ENCODE results near the gene NDRG3.

NDRG3 gene

GRCh38 chr20:36791862-36792261, 46.0 kb upstream of the NDRG3 start:
- H3K36me3 ChIP-seq (ENCODE audit: insufficient read depth), result no peaks in the 10 kb centered on the region
- H3K9ac ChIP-seq, result no peak overlapping the region
- H3K27ac ChIP-seq, result no peak overlapping the region
- TF ChIP-seq CTCF (conservative IDR thresholded peaks at IDR 0.05; ENCODE audit: low read depth, low read length), result no peak
- H3K4me2 ChIP-seq, result no peak overlapping the region
- H3K4me3 ChIP-seq (IDR thresholded peaks at IDR 0.05; ENCODE audit: insufficient read depth, low read depth, low read length), result no peak overlapping the region
- no peaks in the 10 kb centered on the region for H3K27me3 ChIP-seq (ENCODE audit: insufficient read depth, low read depth)
- no peaks in the 10 kb centered on the region for H4K20me1 ChIP-seq (ENCODE audit: insufficient read depth)
- H3K79me2 ChIP-seq (ENCODE audit: insufficient read depth, low read depth), result no peaks in the 10 kb centered on the region
- peaks cover 6% of the 10 kb centered on the region for H3K4me1 ChIP-seq (ENCODE audit: low read depth, poor library complexity, severe bottlenecking)
- H2AFZ ChIP-seq (ENCODE audit: low read depth), result no peak overlapping the region

GRCh38 chr20:36786663-36787062, 40.8 kb upstream of the NDRG3 start:
- no peaks in the 10 kb centered on the region for H3K79me2 ChIP-seq (ENCODE audit: insufficient read depth, low read depth)
- H3K4me3 ChIP-seq (IDR thresholded peaks at IDR 0.05; ENCODE audit: insufficient read depth, low read depth, low read length), result no peak overlapping the region

GRCh38 chr20:36786246-36786645, 40.4 kb upstream of the NDRG3 start:
- Histone ChIP-seq H3K36me3 (ENCODE audit: insufficient read depth) (no peaks in the 10 kb centered on the region), H3K4me3 (IDR thresholded peaks at IDR 0.05; ENCODE audit: insufficient read depth, low read depth, low read length) (no peak overlapping the region), H2AFZ (ENCODE audit: low read depth) (no peak overlapping the region), H3K4me2 (no peak overlapping the region), H3K27me3 (ENCODE audit: insufficient read depth, low read depth) (no peaks in the 10 kb centered on the region), H4K20me1 (ENCODE audit: insufficient read depth) (no peaks in the 10 kb centered on the region), H3K27ac (no peak overlapping the region), H3K9ac (no peak overlapping the region), H3K79me2 (ENCODE audit: insufficient read depth, low read depth) (no peaks in the 10 kb centered on the region), H3K4me1 (ENCODE audit: low read depth, poor library complexity, severe bottlenecking) (no peaks in the 10 kb centered on the region)
- no peak for TF ChIP-seq CTCF (conservative IDR thresholded peaks at IDR 0.05; ENCODE audit: low read depth, low read length)

More at GRCh38 chr20:36786663-36787062, 40.8 kb upstream of the NDRG3 start:
- no peaks in the 10 kb centered on the region for H3K4me1 ChIP-seq (ENCODE audit: low read depth, poor library complexity, severe bottlenecking)
- H3K27ac ChIP-seq, result no peak overlapping the region
- H3K4me2 ChIP-seq, result no peak overlapping the region
- H3K9ac ChIP-seq, result no peak overlapping the region
- H3K27me3 ChIP-seq (ENCODE audit: insufficient read depth, low read depth), result no peaks in the 10 kb centered on the region
- no peaks in the 10 kb centered on the region for H4K20me1 ChIP-seq (ENCODE audit: insufficient read depth)
- H2AFZ ChIP-seq (ENCODE audit: low read depth), result no peak overlapping the region
- TF ChIP-seq CTCF (conservative IDR thresholded peaks at IDR 0.05; ENCODE audit: low read depth, low read length), result no peak
- no peaks in the 10 kb centered on the region for H3K36me3 ChIP-seq (ENCODE audit: insufficient read depth)

- no peak overlapping the region for H3K4me2 ChIP-seq
Observed at GRCh38 chr20:36785308-36785707, 39.4 kb upstream of the NDRG3 start.

More at GRCh38 chr20:36785308-36785707, 39.4 kb upstream of the NDRG3 start:
- no peaks in the 10 kb centered on the region for H3K79me2 ChIP-seq (ENCODE audit: insufficient read depth, low read depth)
- H2AFZ ChIP-seq (ENCODE audit: low read depth), result no peak overlapping the region
- H3K36me3 ChIP-seq (ENCODE audit: insufficient read depth), result no peaks in the 10 kb centered on the region
- no peaks in the 10 kb centered on the region for H3K27me3 ChIP-seq (ENCODE audit: insufficient read depth, low read depth)
- H3K27ac ChIP-seq, result no peak overlapping the region
- H3K4me3 ChIP-seq (IDR thresholded peaks at IDR 0.05; ENCODE audit: insufficient read depth, low read depth, low read length), result no peak overlapping the region
- no peak overlapping the region for H3K9ac ChIP-seq
- TF ChIP-seq CTCF (conservative IDR thresholded peaks at IDR 0.05; ENCODE audit: low read depth, low read length), result no peak
- H3K4me1 ChIP-seq (ENCODE audit: low read depth, poor library complexity, severe bottlenecking), result no peaks in the 10 kb centered on the region
- no peaks in the 10 kb centered on the region for H4K20me1 ChIP-seq (ENCODE audit: insufficient read depth)

Measured in KMS-11 (cell line).